ENCODE data around the gene FICD.

The FICD gene

GRCh38 chr12:108567406-108568337 is 52.6 kb downstream of the FICD start:
- DNase-seq = peak; percentile 13

- peak; percentile 78 for DNase-seq
Measured at GRCh38 chr12:108568338-108569154, 53.5 kb downstream of the FICD start.

Data from activated CD8-positive, alpha-beta memory T cell treated with anti-CD3 and anti-CD28 coated beads for 24 hours (primary cell).